ENCODE data around the gene THSD4.

The THSD4 gene

GRCh38 chr15:71349336-71349735 is 234.1 kb downstream of the THSD4 start:
- no peak for TF ChIP-seq CTCF (conservative IDR thresholded peaks at IDR 0.05; ENCODE audit: low read length)
- Histone ChIP-seq H3K9ac (ENCODE audit: low read depth, low read length, poor library complexity, severe bottlenecking) (no peak overlapping the region), H3K9me3 (ENCODE audit: insufficient read depth, low read depth, low read length) (no peaks in the 10 kb centered on the region), H3K36me3 (ENCODE audit: insufficient read depth, low read length) (no peaks in the 10 kb centered on the region), H3K4me1 (ENCODE audit: insufficient read depth, low read length, poor library complexity, severe bottlenecking) (no peaks in the 10 kb centered on the region), H3K79me2 (ENCODE audit: insufficient read depth, low read length) (no peaks in the 10 kb centered on the region), H3K4me2 (ENCODE audit: low read depth, low read length, poor library complexity, severe bottlenecking) (no peak overlapping the region), H3F3A (ENCODE audit: low read depth) (no peaks in the 10 kb centered on the region), H3K4me3 (ENCODE audit: low read length, poor library complexity, severe bottlenecking) (no peak overlapping the region), H2AFZ (ENCODE audit: low read length) (no peak overlapping the region), H3K9me2 (replicated peaks; ENCODE audit: low read depth, low read length) (no peaks in the 10 kb centered on the region), H3K27me3 (ENCODE audit: insufficient read depth, low read length, poor library complexity, severe bottlenecking) (no peaks in the 10 kb centered on the region), H4K20me1 (ENCODE audit: insufficient read depth, low read length, poor library complexity, severe bottlenecking) (no peaks in the 10 kb centered on the region)

GRCh38 chr15:71349736-71350526 is 234.7 kb downstream of the THSD4 start:
- no peak overlapping the region for H3K4me3 ChIP-seq (ENCODE audit: low read length, poor library complexity, severe bottlenecking)
- H3K9me2 ChIP-seq (replicated peaks; ENCODE audit: low read depth, low read length) = no peaks in the 10 kb centered on the region
- no peaks in the 10 kb centered on the region for H3K27me3 ChIP-seq (ENCODE audit: insufficient read depth, low read length, poor library complexity, severe bottlenecking)
- H2AFZ ChIP-seq (ENCODE audit: low read length) = no peak overlapping the region
- no peaks in the 10 kb centered on the region for H3K79me2 ChIP-seq (ENCODE audit: insufficient read depth, low read length)
- H3K36me3 ChIP-seq (ENCODE audit: insufficient read depth, low read length) = no peaks in the 10 kb centered on the region
- TF ChIP-seq CTCF (conservative IDR thresholded peaks at IDR 0.05; ENCODE audit: low read length) (no peak), EZH2phosphoT487 (IDR thresholded peaks at IDR 0.05; ENCODE audit: borderline replicate concordance) (no peak)
- H3K9me3 ChIP-seq (ENCODE audit: insufficient read depth, low read depth, low read length) = no peaks in the 10 kb centered on the region
- H4K20me1 ChIP-seq (ENCODE audit: insufficient read depth, low read length, poor library complexity, severe bottlenecking) = no peaks in the 10 kb centered on the region
- no peaks in the 10 kb centered on the region for H3K4me1 ChIP-seq (ENCODE audit: insufficient read depth, low read length, poor library complexity, severe bottlenecking)
- H3K4me2 ChIP-seq (ENCODE audit: low read depth, low read length, poor library complexity, severe bottlenecking) = no peak overlapping the region
- no peak overlapping the region for H3K9ac ChIP-seq (ENCODE audit: low read depth, low read length, poor library complexity, severe bottlenecking)
- no peaks in the 10 kb centered on the region for H3F3A ChIP-seq (ENCODE audit: low read depth)

- no peak overlapping the region for H3K4me2 ChIP-seq (ENCODE audit: low read depth, low read length, poor library complexity, severe bottlenecking)
- no peak for TF ChIP-seq CTCF (conservative IDR thresholded peaks at IDR 0.05; ENCODE audit: low read length)
- no peak for TF ChIP-seq EZH2phosphoT487 (IDR thresholded peaks at IDR 0.05; ENCODE audit: borderline replicate concordance)
- no peaks in the 10 kb centered on the region for H3K4me1 ChIP-seq (ENCODE audit: insufficient read depth, low read length, poor library complexity, severe bottlenecking)
- H3F3A ChIP-seq (ENCODE audit: low read depth) = no peaks in the 10 kb centered on the region
- H4K20me1 ChIP-seq (ENCODE audit: insufficient read depth, low read length, poor library complexity, severe bottlenecking) = no peaks in the 10 kb centered on the region
- no peaks in the 10 kb centered on the region for H3K9me2 ChIP-seq (replicated peaks; ENCODE audit: low read depth, low read length)
- no peak overlapping the region for H3K4me3 ChIP-seq (ENCODE audit: low read length, poor library complexity, severe bottlenecking)
- H2AFZ ChIP-seq (ENCODE audit: low read length) = no peak overlapping the region
- H3K27me3 ChIP-seq (ENCODE audit: insufficient read depth, low read length, poor library complexity, severe bottlenecking) = no peaks in the 10 kb centered on the region
- H3K9me3 ChIP-seq (ENCODE audit: insufficient read depth, low read depth, low read length) = no peaks in the 10 kb centered on the region
- H3K9ac ChIP-seq (ENCODE audit: low read depth, low read length, poor library complexity, severe bottlenecking) = no peak overlapping the region
- no peaks in the 10 kb centered on the region for H3K79me2 ChIP-seq (ENCODE audit: insufficient read depth, low read length)
- H3K36me3 ChIP-seq (ENCODE audit: insufficient read depth, low read length) = no peaks in the 10 kb centered on the region
These were observed 235.5 kb downstream of the THSD4 start for GRCh38 chr15:71350622-71351378.

All from Loucy (cell line).